Renal pelvis (tissue), 4 donors: ENCODE data around the gene LMX1B. TPM values are rescaled to one million over a fixed set of nuclear protein-coding genes. Genes with fewer than 3 reads are reported as not detected.
"Not testable (repeated sequence)": the region's sequence is repeated elsewhere in the genome, so short reads cannot be mapped to it uniquely, and the experiment has no call there.

Experiments
- DNase-seq: peaks from one replicate; pipeline ENCODE4 v3.0.0-alpha.2; 2013
- polyA plus RNA-seq, 3 donors: library from polyadenylated mRNA; unstranded; fragments of 120-200 nt; gene quantifications; one replicate each; pipeline ENCODE4 v1.2.1, GENCODE V29; 2013; ENCODE audit not compliant: insufficient read length in 3 of 3

The LMX1B gene
- polyA plus RNA-seq, 3 donors: 19.8 to 22.4 (median 22.3) TPM

DNA sequence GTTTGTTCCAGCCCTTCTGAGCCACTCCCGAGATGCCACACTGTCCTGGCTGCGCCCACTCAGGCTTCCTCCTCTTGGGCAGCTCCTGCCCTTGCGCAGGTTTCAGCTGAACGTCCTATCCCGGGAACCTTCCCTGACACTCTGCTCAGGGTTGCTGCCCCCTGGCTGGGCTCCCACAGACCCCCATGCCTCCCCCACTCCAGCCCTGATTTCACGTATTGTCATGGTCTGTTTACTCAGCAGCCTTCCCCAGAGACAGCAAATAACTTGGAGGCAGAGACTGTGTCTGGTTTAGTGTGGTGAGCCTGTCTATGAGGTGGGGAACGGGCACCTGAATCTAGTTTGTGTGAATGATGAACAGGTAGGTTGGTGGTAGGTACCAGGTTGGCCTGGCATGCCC is 40.4 kb downstream of the LMX1B start:
- peak; percentile 50 for DNase-seq

DNA sequence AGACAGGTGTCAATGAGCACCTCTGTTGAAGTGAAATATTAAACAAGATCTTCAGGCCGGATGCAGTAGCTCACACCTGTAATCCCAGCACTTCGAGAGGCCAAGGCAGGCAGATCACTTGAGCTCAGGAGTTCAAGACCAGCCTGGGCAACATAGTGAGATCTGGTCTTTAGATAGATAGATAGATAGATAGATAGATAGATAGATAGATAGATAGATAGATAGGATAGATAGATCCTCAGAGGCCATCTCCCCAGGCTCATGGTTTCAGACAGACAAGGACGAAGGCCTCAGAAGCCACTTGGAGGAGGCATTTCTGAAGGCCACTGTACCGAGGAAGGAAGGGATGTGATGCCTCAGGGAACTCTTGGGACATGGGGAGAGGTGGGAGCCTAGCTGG is 42.5 kb downstream of the LMX1B start:
- DNase-seq: not testable (repeated sequence)

DNA sequence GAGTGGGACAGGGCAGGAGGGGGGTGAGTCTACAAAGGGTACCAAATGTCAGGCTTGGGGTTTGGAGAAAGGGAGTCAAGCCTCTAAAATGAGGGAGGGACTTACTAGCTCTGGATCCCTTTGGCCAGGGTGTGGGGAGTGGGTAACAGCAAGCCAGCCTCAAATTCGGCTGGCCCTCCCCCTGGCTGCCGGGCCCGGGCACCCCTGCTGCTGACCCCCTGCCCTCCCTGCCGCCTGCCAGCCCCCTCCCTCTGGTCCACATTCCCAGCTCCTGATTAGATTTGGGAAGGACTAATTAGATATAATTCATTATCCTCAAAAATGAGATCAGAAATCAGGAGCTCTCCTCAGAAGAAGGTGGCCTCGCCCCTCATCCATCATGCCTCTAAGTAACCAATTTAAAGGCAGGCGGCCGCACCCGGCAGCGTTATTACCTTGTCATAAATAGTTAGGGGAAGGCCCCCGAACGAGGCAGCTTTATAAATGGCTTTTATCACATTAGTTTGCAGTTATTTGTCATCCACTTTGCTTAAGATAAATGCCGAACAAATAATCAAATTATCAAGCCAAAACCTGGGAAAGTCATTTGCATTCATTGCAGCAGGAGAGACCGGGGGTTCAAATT is 44.6 kb downstream of the LMX1B start:
- DNase-seq: no peak

DNA sequence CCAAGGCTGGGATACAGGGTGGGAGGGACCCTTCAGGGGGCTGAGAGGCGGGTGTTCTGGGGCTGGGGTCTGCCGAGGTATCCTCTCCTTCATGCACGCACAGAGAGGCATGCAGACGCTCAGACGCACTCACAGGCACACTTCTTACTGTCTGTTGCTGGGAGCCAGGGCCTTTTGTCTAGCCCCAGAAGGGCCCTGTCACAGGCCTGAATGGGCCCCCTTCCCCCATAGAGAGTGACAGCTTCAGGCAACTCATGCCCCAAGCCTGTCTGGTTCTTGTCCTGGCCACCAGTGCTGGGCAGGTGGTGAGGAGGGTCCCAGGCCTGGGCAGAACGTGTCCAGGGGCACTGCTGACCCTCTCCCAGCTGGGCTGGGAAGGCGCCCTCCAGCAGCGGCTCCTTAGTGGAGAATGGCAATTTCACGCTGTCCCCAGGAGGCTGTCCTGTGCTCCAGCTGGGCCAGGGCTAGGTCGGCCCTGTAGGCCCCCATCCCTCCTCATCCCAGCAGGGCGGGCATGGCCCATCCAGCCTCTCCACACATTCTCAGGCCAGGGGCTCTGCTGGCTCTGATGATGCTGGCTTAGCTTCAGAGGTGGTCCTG is 45.3 kb downstream of the LMX1B start:
- no peak for DNase-seq

DNA sequence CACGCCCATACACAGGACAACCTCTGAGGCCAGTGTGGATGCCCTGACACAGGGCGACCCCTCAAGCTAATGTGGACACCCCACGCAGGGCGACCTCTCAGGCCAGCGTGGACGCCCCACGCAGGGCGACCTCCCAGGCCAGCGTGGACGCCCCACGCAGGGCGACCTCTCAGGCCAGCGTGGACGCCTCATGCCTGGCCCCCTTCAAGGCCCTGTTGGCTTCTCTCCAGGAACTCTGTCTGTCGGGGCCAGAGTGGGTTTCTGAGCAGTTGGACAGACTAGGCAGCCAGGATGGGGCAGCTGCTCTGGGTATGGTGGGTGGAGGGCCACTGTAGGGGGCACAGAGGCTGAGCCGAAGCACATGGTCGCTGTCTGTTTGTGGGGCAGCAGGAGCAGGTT is 47.4 kb downstream of the LMX1B start:
- no peak for DNase-seq

DNA sequence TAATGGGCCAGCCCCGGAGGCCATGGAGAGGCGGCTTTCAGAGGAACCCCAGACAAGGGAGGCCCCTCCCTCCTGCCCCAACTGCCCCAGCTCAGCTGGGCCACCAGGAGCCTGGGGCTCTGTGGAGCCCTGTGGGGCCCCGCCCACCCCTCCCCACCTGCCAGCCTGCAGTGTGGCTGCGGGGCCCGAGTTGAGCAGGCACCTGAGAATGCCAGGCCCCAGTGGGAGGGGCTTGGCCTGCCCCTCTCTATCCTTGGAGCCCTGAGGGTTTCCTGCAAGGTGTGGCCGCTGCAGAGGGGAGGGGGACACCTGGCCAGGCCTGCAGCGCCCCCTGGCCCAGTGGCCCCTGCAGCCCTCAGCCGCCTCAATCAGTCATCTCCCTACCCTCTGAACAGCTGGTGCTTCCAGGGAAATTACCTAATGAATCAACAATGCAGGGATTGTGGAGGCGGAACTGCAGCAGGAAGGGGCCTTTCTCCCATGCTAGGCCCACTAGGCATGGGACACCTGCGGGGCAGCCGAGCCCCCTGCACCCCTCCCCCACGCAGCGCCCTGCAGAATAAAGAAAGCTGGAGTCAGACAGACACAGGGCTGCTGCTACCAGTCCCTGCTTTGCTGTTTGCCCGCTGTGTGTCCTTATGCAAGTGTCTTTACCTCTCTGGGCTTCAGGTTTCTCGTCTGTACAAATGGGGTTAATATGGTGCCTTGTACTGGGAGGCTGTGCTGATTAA is 48.0 kb downstream of the LMX1B start:
- DNase-seq: no peak

DNA sequence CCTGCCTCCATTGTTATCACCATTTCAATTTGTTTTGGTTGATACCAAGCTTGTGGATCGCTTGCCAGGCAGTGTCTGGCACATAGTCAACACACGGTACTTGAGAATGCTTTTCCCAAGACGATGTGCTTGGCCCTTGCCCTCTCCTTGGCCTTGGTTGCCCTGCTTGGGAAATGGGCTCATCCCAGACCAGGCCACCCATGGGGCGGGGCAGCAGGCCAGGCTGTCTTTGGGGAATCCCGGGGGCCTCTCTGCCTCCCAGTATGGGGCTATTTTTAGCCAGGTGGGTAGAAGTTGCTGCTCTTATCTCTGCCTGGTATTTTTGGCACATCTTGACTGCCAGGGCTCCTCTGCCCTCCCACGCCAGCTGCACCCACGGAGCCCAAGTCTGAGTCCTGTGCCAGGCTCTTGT is 49.9 kb downstream of the LMX1B start:
- no peak for DNase-seq

DNA sequence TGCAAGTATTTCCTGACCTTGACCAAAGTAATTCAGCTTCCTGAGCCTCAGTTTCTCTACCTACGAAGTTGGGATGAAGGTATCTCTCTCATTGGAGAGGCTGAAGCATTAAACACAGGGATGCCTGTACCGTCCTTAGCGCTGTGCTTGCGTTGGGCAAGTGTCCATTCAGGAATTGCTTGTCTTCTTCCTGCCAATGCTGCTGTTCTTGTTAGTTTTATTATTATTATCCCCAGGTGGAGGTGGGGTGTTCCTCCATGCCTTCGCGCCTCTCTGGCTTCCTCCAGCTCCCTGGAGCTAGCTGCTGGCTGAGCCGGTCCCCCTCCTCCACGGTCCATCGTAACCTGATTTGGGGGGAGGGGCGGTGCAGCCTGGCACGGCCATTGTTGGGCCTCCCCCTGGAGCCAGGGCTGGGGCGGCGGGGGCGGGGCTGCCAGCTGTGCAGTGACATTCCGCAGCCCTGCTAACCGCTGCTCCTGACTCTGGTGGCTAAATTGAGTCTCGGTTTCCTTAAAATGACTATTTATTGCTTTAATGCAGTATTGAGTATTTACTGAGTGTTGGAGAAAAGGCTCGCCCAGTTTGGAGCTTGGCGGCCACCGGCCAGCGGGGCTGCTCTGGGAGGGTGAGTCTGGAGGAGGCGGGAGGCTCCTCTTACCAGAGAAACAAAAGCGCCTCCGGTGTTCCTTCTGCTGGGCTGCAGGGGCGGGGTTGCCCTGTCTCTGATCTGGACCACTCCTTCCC is 51.3 kb downstream of the LMX1B start:
- no peak for DNase-seq

DNA sequence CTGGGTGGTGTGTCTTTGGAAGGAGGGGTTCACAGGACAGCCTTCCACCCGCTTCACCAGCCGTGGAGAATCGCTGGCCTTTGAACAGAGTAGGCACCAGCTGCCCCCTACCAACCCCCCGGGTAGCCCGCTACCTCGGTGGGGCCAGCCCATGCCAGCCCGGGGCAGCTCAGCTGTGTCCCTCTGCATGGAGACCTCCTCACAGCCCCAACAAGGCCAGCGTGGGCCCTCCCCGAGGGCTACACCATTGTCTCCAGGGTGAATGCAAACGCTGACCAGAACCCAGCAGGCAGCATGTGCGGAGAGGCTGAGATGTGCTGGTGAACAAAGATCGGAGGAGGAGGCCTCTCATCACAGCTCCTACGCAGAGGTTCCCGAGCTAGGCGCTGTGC is 51.9 kb downstream of the LMX1B start:
- no peak for DNase-seq

DNA sequence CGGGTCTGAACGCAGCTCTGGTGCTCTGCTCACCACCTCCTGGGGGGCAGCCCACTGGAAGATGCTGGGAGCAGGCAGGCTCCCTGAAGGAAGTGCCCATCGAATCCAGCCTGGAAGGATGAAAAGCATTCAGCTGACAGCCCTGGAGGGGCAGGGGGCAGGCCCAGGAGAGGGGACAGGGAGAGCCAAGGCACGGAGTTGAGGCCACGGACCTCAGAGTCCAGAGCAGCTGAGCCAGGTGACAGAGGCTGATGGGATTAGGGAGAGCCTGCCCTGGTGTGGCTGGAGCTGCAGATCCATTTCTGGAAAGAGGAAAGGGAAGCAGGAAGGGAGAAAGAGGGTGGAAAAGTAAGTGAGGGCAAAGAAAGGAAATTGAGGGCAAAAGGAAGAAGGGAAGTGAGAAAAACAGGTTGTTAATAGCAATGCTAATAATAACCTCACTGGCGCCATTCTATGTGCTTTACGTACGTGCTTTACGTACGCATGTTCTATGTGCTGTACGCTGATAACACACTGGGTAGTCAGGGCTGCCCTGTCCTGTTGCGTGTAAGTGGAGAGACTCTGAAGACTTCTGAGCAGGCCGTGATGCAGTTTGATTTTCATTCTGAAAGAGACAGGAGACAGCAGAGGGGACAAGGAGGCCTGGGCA is 52.6 kb downstream of the LMX1B start:
- no peak for DNase-seq

DNA sequence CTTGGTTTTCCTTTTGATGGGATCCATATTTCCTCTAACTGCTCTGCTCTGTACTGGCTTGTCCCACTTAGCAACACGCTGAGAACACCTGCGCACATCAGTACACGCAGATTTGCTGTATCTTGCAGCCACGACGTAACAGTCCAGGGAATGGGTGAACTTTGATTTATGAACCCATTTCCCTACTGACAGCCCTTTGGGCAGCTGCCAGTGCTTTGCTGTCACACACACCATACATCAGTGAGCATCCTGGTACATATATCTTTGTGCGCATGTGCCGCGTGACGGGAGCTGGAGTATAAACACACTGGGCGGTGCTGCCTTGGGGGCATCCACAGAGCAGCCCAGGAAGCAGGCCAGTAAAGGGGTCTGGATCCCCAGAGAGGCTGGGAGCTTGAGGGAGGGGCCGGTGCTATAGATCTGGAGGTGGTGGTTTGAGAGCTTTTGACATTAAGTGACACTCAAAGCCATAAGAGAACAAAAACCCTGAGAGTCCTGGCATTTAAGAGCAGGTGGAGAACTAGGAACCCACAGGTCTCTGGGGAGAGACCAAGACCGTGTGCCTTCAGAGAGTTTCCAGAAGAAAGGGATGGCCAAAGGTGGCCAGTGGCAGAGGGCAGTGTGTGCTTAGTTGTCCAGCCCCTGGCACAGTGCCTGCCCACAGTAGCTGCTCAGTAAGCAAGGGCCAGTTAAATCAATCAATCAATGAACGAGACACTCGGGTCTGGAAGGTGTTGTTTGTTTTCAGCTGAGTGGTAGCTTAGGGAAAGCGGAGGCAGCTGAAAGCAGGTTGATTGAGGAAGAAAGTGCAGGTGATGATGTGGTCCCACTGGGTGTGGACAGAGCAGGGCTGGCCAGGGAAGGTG is 53.7 kb downstream of the LMX1B start:
- DNase-seq: peak; percentile 45

DNA sequence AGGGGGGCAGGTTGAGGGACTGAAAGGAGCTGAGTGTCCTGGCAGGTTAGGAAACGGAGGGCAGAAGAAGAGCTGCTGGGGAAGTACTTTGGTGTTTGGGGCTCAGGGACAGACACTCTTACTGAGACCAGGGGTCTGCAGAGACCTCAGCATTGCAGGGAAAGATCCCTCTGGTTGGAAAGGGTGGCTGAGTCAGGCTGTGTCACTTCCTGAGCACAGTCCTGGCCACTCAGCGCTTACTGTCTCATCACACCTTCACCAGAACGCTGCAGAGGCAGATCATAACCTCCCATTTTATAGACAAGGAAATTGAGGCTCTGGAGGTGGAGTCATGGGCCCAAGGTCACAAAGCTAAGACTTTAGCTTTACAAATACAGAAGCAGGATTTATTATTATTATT is 54.3 kb downstream of the LMX1B start:
- DNase-seq: no peak

DNA sequence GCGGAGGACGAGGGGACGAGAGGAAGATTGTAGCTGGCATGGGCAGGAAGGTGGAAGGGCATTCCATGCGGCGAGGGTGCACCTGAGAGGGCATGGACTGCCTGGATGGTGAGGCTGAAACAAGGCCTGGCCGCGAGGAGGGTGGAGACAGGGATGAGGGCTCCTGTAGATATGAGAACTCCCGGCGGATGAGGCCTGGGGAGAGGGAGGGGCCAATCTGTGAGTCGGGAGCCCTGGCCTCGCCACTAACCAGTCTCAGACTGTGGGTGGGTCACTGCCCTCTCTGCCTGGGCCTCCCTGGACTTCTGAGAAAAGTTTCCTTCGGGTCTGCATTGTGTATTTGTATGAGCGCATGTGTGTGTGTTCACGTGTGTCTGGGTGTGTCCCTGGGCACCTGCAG is 55.4 kb downstream of the LMX1B start:
- DNase-seq: no peak

DNA sequence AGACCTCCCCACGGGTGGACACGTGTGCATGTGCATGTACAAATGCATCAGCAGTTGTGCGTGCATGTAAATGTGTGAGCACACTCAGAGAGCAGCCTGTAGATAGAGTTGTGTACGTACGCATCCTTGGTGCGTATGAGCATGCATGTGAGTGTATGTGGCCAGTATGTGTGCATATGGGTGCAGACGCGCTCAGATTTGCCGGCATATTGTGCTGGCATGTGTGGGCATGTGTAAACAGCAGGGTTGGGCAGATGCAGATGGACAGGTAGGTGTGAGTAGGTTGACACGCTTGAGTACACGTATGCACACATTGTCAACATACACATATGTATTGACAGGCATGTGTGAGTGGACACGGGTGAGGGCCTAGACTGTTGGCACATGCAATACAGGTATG is 56.5 kb downstream of the LMX1B start:
- DNase-seq: no peak

DNA sequence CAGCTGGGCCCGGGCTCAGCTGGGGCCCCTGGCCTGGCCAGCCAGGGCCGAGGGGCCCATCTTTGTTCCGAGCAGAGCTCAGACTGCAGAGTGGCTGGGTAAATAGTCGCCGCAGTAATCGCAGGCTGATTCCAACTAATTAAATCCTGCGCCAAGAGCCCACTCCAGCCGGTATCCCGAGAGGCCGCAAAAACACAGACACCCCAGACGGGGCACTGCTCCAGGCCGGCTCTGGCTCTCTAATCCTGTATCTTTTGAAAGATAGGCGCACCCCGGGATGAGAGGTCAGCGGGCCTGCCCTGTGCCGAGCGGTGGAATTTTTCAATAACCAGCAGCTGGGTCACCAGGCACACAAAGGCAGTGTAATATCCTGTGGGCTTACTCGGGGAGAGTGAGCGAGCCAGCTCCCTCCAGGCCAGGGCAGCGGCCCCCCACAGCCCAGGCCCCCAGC is 57.7 kb downstream of the LMX1B start:
- no peak for DNase-seq

DNA sequence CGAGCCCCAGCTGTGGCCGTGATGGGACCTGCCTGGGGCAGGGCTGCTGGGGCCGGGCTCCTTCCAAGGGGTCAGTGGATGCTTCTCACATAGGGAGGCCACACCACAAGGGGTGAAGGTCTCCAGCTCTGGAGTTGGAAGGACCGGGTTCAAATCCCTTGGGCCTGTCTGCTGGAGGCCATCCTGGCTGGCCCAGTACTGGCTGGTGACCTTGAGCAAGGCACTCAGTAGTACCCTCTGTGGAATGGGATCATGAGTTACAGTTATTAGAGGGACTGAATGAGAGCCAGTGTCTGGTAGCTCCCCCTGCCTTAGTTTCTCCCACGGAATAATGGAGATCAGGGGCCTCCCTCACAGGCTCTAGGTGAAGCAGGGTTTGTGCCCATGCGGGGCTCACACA is 58.3 kb downstream of the LMX1B start:
- DNase-seq: no peak

DNA sequence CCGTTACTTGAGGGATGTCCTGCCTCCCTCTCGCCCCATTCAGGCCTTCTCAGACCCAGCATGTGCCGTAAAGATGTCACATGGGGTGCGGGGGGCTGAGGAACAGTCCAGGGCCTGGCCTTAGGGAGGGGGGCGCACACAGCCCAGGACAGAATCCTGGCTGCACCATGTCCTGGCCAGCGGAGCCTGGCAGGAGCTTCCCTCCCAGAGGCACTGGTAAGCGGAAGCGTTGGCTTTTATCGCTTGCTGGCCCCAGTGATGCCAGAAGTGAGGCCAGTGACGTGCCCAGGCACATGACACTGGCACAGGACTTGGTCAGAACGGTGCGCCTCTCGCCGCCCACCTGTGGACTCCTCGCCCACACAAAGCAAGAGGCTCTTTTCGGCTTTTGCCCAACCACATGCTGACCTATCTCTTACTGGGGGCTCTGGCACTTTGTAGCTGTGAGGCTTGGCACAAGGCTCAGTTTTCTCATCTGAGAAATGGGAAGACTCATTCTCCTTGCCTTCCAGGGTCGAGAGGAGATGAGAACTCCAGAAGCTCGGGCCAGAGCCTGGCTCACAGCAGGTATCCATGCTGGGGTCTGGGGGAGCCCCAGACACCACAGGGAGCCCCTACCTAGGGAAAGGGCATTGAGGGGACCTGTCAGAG is 59.0 kb downstream of the LMX1B start:
- no peak for DNase-seq

DNA sequence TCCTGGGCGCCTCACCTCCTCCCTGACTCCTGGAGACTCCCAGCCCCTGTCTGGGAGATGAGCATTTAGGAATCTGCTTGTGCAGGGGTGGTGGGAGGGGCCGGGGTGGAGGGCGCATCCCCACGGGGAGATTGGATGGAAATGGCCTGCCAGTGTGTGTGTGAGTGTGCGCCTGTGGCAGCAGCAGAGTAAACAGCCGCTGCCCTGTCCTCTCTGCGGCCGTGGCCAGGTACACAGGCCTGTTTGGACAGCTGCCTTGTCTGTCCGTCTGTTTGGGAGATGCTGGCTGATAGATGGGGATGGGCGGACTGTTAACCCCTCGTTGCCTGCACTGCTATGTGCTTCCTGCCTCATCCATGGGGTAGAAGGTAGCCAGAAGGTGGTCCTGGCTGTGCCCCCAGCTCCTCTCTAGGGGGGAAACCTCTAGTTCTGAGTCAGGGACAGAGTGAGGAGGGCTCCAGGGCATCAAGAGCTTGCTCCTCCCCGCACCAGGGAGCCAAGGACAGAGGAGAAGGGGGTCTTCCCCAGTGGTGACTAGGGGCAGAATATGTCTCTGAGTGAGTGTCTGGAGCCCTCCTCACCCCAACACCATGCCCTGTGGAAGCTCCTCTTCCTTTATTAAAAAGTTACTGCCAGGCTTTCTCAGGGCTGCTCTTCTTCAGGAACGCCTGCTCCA is 60.1 kb downstream of the LMX1B start:
- DNase-seq: peak; percentile 66

DNA sequence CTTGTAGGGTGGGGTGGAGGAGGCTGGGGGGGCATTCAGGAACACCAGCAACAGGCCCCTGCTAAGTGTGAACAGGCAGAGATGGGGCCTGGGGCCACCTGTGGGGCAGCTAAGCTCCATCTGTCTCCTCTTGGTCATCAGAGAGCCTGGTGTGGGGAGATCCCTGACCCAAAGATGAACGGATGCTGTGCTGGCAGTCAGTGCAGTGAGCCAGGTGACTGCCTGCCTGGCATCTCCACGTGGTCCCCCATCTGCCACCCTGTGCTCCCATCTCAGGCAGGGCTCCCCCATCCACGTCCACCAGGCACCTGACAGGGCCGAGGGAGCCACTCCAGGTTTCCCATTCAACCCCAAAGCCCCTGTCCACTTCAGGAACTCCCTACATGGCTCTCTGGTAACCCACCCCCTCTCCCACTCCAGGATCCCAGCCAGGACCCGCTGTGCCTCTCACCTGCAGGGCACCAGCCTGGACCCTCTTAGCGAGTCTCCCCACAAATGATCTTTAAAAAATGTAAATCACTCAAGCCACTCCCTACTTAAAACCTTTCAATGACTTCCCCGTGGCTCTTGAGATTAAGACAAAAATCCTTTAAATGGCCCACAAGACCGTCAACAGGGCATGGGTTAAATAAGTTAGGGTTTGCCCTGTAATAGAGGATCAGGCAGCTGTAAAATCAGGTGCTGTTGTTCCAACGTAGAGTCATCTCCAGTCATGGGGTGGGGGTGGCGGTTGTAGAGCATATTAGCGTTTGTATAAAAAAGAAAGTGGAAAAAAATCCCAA is 60.8 kb downstream of the LMX1B start:
- no peak for DNase-seq
